ENCODE data around the gene CELA2A. TPM values are rescaled to one million over a fixed set of nuclear protein-coding genes. Genes with fewer than 3 reads are reported as not detected.

The CELA2A gene
- total and polyA plus RNA-seq, 2 of the 13 experiments (the other 11 are each of a cell fraction or from before 2014, with no cell fraction given): not detected

DNA sequence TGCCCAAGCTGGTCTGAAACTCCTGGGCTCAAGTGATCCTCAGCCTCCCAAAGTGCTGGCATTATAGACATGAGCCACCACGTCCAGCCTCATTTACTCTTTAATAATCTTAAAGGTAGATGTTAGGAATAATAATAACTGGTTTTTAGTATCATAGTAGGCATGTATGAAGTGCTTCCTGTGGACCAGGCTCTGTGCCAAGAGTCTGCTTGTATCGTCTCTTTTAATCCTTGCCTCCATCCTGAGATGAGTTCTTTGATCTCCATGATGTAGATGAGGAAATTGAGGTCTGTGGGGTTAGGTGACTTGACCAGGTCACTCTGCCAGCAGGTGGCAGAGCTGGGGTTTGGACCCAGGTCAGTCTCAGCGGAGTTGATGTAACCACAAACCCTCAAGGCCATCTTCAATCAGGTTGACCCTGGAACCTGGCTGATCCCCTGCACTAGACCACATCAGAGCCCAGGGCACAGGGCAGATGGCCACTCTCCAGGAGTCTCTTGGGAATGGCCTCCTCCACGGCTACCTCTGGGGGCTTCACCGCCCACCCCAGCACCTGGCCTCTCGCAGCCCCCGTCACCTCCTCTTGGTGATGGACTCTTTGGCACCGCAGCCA is 35.6 kb upstream of the CELA2A start (continued):
- TF ChIP-seq SOX13 (IDR thresholded peaks at IDR 0.05) (no peak), SOX13 (CRISPR knock-in tag; conservative IDR thresholded peaks at IDR 0.05 in 1 of 2, IDR thresholded peaks at IDR 0.05 in 1 of 2) (peak in 1 of 2 experiments; percentile 27; a peak in 1 of 4 replicates), RXRB (CRISPR knock-in tag; IDR thresholded peaks at IDR 0.05; ENCODE audit: borderline replicate concordance) (peak; percentile 67; the same call in 1 of the 2 replicates), SMAD3 (CRISPR knock-in tag; IDR thresholded peaks at IDR 0.05) (no peak), ZNF563 (CRISPR knock-in tag; IDR thresholded peaks at IDR 0.05) (no peak), SOX5 (CRISPR knock-in tag; IDR thresholded peaks at IDR 0.05; ENCODE audit: borderline replicate concordance) (peak; percentile 35; the same call in 1 of the 2 replicates), ZMYM3 (CRISPR knock-in tag; IDR thresholded peaks at IDR 0.05) (peak; percentile 55), ELF3 (CRISPR knock-in tag; IDR thresholded peaks at IDR 0.05) (peak; percentile 65; the same call in 1 of the 2 replicates), GATA4 (IDR thresholded peaks at IDR 0.05; ENCODE audit: borderline replicate concordance, low read depth) (no peak), ZNF589 (CRISPR knock-in tag; conservative IDR thresholded peaks at IDR 0.05) (no peak), ZBTB7A (CRISPR knock-in tag; IDR thresholded peaks at IDR 0.05) (no peak), XRCC5 (optimal IDR thresholded peaks at IDR 0.05; ENCODE audit: low read length) (peak; percentile 39), ZNF782 (CRISPR knock-in tag; IDR thresholded peaks at IDR 0.05; ENCODE audit: borderline replicate concordance) (no peak), ZBTB7B (CRISPR knock-in tag; IDR thresholded peaks at IDR 0.05) (peak; percentile 55; the same call in 1 of the 2 replicates), CBX5 (CRISPR knock-in tag; IDR thresholded peaks at IDR 0.05; ENCODE audit: borderline replicate concordance) (0 out of 2 replicates have a peak, but pooled peaks have one; percentile 37), ZNF350 (CRISPR knock-in tag; IDR thresholded peaks at IDR 0.05; ENCODE audit: borderline replicate concordance, low read depth) (no peak)
- TF ChIP-seq, protein P1, sequence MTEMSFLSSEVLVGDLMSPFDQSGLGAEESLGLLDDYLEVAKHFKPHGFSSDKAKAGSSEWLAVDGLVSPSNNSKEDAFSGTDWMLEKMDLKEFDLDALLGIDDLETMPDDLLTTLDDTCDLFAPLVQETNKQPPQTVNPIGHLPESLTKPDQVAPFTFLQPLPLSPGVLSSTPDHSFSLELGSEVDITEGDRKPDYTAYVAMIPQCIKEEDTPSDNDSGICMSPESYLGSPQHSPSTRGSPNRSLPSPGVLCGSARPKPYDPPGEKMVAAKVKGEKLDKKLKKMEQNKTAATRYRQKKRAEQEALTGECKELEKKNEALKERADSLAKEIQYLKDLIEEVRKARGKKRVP (CRISPR knock-in tag; IDR thresholded peaks at IDR 0.05): peak in 1 of 2 experiments; percentile 44; a peak in 1 of 4 replicates
- TF ChIP-seq, protein P2, sequence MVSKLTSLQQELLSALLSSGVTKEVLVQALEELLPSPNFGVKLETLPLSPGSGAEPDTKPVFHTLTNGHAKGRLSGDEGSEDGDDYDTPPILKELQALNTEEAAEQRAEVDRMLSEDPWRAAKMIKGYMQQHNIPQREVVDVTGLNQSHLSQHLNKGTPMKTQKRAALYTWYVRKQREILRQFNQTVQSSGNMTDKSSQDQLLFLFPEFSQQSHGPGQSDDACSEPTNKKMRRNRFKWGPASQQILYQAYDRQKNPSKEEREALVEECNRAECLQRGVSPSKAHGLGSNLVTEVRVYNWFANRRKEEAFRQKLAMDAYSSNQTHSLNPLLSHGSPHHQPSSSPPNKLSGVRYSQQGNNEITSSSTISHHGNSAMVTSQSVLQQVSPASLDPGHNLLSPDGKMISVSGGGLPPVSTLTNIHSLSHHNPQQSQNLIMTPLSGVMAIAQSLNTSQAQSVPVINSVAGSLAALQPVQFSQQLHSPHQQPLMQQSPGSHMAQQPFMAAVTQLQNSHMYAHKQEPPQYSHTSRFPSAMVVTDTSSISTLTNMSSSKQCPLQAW (CRISPR knock-in tag; IDR thresholded peaks at IDR 0.05): 0 out of 2 replicates have a peak, but pooled peaks have one; percentile 30
- TF ChIP-seq, protein P3, sequence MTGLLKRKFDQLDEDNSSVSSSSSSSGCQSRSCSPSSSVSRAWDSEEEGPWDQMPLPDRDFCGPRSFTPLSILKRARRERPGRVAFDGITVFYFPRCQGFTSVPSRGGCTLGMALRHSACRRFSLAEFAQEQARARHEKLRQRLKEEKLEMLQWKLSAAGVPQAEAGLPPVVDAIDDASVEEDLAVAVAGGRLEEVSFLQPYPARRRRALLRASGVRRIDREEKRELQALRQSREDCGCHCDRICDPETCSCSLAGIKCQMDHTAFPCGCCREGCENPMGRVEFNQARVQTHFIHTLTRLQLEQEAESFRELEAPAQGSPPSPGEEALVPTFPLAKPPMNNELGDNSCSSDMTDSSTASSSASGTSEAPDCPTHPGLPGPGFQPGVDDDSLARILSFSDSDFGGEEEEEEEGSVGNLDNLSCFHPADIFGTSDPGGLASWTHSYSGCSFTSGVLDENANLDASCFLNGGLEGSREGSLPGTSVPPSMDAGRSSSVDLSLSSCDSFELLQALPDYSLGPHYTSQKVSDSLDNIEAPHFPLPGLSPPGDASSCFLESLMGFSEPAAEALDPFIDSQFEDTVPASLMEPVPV (CRISPR knock-in tag; IDR thresholded peaks at IDR 0.05): no peak
- TF ChIP-seq, protein P4, sequence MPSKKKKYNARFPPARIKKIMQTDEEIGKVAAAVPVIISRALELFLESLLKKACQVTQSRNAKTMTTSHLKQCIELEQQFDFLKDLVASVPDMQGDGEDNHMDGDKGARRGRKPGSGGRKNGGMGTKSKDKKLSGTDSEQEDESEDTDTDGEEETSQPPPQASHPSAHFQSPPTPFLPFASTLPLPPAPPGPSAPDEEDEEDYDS (CRISPR knock-in tag; IDR thresholded peaks at IDR 0.05): no peak
- TF ChIP-seq, protein P5, sequence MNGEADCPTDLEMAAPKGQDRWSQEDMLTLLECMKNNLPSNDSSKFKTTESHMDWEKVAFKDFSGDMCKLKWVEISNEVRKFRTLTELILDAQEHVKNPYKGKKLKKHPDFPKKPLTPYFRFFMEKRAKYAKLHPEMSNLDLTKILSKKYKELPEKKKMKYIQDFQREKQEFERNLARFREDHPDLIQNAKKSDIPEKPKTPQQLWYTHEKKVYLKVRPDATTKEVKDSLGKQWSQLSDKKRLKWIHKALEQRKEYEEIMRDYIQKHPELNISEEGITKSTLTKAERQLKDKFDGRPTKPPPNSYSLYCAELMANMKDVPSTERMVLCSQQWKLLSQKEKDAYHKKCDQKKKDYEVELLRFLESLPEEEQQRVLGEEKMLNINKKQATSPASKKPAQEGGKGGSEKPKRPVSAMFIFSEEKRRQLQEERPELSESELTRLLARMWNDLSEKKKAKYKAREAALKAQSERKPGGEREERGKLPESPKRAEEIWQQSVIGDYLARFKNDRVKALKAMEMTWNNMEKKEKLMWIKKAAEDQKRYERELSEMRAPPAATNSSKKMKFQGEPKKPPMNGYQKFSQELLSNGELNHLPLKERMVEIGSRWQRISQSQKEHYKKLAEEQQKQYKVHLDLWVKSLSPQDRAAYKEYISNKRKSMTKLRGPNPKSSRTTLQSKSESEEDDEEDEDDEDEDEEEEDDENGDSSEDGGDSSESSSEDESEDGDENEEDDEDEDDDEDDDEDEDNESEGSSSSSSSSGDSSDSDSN (CRISPR knock-in tag; IDR thresholded peaks at IDR 0.05): peak; percentile 24; the same call in 1 of the 2 replicates
- TF ChIP-seq, protein P6, sequence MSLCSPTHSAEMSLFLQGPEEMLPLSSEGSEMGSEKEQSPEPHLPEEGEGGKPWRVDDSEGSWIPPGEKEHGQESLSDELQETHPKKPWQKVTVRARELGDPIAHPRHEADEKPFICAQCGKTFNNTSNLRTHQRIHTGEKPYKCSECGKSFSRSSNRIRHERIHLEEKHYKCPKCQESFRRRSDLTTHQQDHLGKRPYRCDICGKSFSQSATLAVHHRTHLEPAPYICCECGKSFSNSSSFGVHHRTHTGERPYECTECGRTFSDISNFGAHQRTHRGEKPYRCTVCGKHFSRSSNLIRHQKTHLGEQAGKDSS (CRISPR knock-in tag; IDR thresholded peaks at IDR 0.05; ENCODE audit: borderline replicate concordance, low read depth): no peak

Measured in HepG2 (cell line).